H1 (cell line): ENCODE results near the gene DKC1. TPM values are rescaled to one million over a fixed set of nuclear protein-coding genes. Genes with fewer than 3 reads are reported as not detected.

Experiments used
- ZNF274 ChIP-seq: IDR thresholded peaks from 2 replicates; pipeline ENCODE4 v1.7.0; 2012; ENCODE audit warnings: low read length, borderline replicate concordance; ENCODE audit errors: extremely low read depth
- polyA plus RNA-seq, 7 experiments: library from polyadenylated mRNA; depleted of rRNA in 3 of 7; stranded (reverse) in 5 of 7; unstranded in 2 of 7; fragments of >200 nt in 5 of 7; fragments of 200-250 nt in 2 of 7; gene quantifications; 1 replicate in 5 of 7; 2 replicates in 1 of 7; 4 replicates in 1 of 7; pipeline versions ENCODE4 v1.2.1 to v1.2.3, GENCODE V29; 2011 to 2013; ENCODE audit warnings: missing spikeins in 2 of 7, mixed read lengths in 2 of 7
- total RNA-seq: library from RNA; stranded (reverse); fragmentation: NEBNext Ultra II Directional; extraction: Animal tissue kit (Norgen Biotek cat#: 25700); gene quantifications from 2 replicates; pipeline ENCODE4 v1.2.1, GENCODE V29; 2021

DKC1 gene
- total and polyA plus RNA-seq, 2 of the 8 experiments (the other 6 are each of a cell fraction or from before 2014, with no cell fraction given), result 65.6 to 143 TPM

- TF ChIP-seq ZNF274, result no peak
Measured at GRCh38 chrX:154727871-154728270, 34.8 kb upstream of the DKC1 start (continued).
